ENCODE results near the gene KPNA4.

DNA sequence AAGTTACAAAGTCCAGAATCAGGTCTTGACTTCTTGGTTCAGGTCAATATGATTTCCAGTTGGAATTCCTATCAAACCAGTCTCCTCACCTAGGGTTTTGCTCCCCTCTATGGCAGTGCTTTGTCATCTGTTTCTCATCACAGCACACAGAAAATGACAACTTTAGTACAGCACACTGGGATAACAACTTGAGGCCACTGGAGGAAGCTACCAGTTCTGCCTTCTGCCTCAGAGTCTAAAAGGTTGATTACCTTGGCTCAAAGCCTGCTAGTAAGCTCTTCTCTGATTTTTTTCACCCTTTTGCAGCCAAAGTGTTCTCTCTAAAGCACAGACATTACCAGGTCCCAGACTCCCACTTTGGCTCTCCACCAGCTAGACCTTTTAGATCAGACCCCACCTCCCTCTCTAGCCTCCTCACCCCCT lies 90.9 kb downstream of the KPNA4 start:
- TF ChIP-seq, protein P1, sequence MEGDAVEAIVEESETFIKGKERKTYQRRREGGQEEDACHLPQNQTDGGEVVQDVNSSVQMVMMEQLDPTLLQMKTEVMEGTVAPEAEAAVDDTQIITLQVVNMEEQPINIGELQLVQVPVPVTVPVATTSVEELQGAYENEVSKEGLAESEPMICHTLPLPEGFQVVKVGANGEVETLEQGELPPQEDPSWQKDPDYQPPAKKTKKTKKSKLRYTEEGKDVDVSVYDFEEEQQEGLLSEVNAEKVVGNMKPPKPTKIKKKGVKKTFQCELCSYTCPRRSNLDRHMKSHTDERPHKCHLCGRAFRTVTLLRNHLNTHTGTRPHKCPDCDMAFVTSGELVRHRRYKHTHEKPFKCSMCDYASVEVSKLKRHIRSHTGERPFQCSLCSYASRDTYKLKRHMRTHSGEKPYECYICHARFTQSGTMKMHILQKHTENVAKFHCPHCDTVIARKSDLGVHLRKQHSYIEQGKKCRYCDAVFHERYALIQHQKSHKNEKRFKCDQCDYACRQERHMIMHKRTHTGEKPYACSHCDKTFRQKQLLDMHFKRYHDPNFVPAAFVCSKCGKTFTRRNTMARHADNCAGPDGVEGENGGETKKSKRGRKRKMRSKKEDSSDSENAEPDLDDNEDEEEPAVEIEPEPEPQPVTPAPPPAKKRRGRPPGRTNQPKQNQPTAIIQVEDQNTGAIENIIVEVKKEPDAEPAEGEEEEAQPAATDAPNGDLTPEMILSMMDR (IDR thresholded peaks at IDR 0.05) = no peak
- no peak for TF ChIP-seq CHD4 (IDR thresholded peaks at IDR 0.05; ENCODE audit: borderline replicate concordance)
- no peak for TF ChIP-seq MAZ (IDR thresholded peaks at IDR 0.05; ENCODE audit: borderline replicate concordance, low read depth, low read length)
- TF ChIP-seq, protein P2, sequence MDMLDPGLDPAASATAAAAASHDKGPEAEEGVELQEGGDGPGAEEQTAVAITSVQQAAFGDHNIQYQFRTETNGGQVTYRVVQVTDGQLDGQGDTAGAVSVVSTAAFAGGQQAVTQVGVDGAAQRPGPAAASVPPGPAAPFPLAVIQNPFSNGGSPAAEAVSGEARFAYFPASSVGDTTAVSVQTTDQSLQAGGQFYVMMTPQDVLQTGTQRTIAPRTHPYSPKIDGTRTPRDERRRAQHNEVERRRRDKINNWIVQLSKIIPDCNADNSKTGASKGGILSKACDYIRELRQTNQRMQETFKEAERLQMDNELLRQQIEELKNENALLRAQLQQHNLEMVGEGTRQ (IDR thresholded peaks at IDR 0.05) = no peak
